KOPT-K1 (cell line): ENCODE measurements around the gene CLMN.

Source experiments
- H3K27ac ChIP-seq: fragments of 200-600 bp; sonication (generic); 2 replicates; pipeline ENCODE4 v1.5.1; 2016; ENCODE audit warnings: antibody characterized with exemption, mild to moderate bottlenecking, low read depth, low read length; ENCODE audit not compliant: poor library complexity, severe bottlenecking
- H3K36me3 ChIP-seq: fragments of 200-600 bp; sonication (generic); 2 replicates; pipeline ENCODE4 v1.5.1; 2017; ENCODE audit warnings: antibody characterized with exemption, mild to moderate bottlenecking, low read length, moderate library complexity; ENCODE audit not compliant: insufficient read depth
- H3K9me3 ChIP-seq: fragments of 200-600 bp; sonication (generic); 2 replicates; pipeline ENCODE4 v1.5.1; 2017; ENCODE audit warnings: antibody characterized with exemption, low read length, mild to moderate bottlenecking; ENCODE audit not compliant: insufficient read depth, poor library complexity, severe bottlenecking

CLMN gene

DNA sequence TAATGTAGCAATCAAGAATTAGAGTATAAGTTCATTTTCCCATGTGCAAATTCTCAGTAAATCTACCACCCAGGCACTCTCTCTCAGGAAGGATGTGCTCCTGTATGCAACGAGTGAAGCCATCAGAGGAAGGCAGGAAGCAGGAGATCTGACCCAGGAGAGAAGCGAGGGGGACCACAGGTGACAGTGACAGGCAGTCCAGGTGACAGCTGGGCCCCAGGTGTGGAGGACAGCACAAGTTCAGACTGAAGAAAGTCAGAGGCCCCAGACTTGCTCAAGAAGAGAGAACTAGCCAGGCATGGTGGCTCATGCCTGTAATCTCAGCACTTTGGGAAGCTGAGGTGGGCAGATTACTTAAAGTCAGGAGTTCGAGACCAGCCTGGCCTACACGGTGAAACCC, 13.8 kb downstream of the CLMN start:
- no peaks in the 10 kb centered on the region for H3K36me3 ChIP-seq
- no peaks in the 10 kb centered on the region for H3K9me3 ChIP-seq
- no peak overlapping the region for H3K27ac ChIP-seq

GRCh38 chr14:95305145-95305544, 14.6 kb downstream of the CLMN start:
- H3K9me3 ChIP-seq = no peaks in the 10 kb centered on the region
- no peaks in the 10 kb centered on the region for H3K36me3 ChIP-seq
- H3K27ac ChIP-seq = no peak overlapping the region

DNA sequence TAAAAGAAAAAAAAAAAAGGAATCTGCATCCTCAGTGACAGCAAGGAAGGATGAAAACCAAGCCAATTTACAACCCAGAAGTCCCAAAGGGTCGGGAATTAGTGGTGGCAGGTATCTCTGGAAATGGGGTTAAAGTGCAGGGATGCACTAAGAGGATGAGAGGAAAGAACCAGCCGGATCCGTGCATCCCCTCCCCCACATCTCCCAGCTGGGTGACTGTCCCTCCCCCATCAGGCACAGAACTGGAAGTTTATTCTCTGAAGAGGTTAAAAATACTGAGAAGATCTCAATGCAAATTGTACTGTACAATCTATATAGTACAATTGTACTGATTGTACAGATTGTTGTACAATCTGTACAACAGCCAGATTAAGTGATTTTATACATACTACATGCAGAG, 15.4 kb downstream of the CLMN start:
- Histone ChIP-seq H3K36me3 (no peaks in the 10 kb centered on the region), H3K27ac (no peak overlapping the region), H3K9me3 (no peaks in the 10 kb centered on the region)

DNA sequence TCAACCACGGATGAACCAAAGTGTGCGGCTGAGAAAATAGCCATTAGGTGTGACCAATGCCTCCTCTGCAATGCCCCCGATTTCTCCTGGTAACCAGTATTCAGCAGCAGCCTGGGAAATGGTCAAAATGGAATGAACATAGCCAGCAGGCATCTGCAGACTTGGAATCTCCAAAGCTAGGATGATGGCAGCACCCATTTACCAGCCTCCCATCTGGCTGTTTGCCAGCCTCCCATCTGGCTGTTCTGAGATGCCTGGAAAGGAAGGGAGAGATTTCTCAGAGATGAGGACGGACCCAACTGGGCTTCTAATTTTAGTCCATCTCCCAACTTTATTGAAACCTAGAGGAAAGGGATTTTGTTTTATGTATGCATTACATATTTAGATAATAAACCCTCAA, 16.2 kb downstream of the CLMN start:
- Histone ChIP-seq H3K36me3 (no peaks in the 10 kb centered on the region), H3K27ac (no peak overlapping the region), H3K9me3 (no peaks in the 10 kb centered on the region)

- Histone ChIP-seq H3K36me3 (no peaks in the 10 kb centered on the region), H3K9me3 (no peaks in the 10 kb centered on the region), H3K27ac (no peak overlapping the region)
Observed at GRCh38 chr14:95302667-95303506, 16.8 kb downstream of the CLMN start.

DNA sequence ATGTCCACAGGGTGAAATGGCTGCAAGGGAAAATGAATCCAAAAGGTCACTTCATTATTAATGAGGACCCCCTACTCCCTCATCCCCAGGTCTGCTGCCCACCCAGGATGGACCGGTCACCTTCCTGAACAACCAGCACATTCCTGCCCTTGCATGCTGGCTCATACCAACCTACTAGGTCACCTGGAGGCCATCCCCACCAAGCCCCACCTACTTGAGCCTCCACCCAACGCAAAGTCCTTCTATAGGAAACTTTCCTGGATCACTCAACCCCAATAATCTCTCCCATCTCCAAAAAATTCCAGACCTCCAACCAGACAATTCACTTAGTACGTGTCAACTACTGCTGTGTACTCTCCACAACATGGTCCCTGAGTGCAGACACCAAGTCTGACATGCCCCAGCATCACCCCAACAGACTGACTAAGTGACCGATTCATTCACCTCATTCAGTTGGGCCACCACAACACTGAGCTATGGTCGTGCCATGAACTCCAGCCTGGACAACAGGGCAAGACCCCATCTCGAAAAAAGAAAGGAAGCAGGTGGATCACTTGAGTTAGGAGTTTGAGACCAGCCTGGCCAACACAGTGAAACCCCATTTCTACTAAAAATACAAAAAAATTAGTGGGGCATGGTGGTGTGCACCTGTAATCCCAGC, 18.1 kb downstream of the CLMN start:
- no peaks in the 10 kb centered on the region for H3K9me3 ChIP-seq
- H3K36me3 ChIP-seq = no peaks in the 10 kb centered on the region
- no peak overlapping the region for H3K27ac ChIP-seq

- Histone ChIP-seq H3K9me3 (no peaks in the 10 kb centered on the region), H3K36me3 (no peaks in the 10 kb centered on the region), H3K27ac (no peak overlapping the region)
Observed at GRCh38 chr14:95300697-95301526, 18.8 kb downstream of the CLMN start.

DNA sequence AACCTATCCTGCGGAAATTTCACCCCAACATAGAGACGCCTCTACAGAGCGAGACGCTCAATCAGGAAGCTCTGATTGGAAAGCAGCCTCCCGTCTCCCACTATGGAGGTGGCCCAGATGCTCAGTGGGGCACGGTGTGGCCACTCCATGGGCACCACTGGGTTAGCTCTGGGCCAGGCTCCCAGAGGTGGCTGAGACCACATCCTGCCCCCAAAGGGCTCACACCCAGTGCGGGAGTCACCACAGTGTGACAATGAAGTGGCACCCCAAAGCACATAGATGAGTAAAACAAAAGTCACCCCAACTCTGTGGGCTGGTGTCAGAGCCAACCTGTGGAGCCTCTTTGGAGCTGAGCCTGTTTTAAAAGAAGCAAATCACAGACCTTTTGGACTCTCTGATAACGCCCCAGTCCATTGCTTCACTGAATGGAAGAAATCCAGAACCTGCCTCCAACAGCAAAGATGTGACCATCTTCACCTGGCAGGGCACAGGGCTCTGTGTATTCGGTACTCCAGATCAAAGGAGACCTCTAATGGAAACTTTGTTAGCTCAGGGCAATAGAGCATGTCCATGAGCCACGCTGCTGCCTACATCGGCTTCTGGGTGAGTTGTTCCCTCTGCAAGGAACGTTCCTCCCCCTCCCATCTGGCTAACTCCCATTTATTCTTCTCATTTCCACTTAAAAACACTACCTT, 19.6 kb downstream of the CLMN start:
- H3K36me3 ChIP-seq = no peaks in the 10 kb centered on the region
- H3K27ac ChIP-seq = no peak overlapping the region
- no peaks in the 10 kb centered on the region for H3K9me3 ChIP-seq

DNA sequence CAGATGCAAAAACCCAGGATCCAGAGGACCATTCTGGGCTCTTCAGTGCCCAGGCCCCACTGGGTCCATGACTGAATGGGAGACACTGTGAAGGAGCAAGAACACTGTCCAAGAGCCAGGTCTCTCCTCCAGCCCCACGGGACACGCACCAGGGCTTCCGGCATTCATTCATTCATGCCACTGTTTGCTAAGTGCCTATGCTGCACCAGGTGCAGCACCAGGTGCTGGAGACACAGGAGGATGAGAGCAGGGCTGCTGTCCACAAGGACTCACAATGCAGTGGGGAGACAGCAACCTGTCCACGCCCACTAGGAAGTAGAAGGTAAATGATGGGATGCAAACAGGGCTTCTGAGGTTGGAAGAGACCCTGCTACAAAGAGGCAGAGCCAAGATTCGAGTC, 20.4 kb downstream of the CLMN start:
- Histone ChIP-seq H3K9me3 (no peaks in the 10 kb centered on the region), H3K27ac (no peak overlapping the region), H3K36me3 (no peaks in the 10 kb centered on the region)

DNA sequence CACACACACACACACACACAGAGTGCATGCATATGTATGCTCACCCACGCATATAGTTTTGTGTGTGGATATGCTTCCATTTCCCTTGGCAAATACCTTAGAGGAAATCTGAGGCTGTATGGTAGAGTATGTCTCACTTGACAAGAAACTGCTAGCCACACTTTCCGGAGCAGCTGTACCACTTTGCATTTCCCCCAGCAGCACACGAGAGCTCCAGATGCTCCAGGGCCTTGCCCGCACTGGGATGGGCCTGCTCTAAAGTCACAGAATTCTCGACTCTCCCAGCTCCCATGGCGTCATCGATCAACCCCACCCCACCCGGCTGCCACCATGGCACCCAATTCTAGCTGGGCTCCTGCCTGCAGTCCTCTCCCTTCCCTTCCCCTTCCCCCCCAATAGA, 21.9 kb downstream of the CLMN start:
- Histone ChIP-seq H3K9me3 (no peaks in the 10 kb centered on the region), H3K36me3 (no peaks in the 10 kb centered on the region), H3K27ac (no peak overlapping the region)

DNA sequence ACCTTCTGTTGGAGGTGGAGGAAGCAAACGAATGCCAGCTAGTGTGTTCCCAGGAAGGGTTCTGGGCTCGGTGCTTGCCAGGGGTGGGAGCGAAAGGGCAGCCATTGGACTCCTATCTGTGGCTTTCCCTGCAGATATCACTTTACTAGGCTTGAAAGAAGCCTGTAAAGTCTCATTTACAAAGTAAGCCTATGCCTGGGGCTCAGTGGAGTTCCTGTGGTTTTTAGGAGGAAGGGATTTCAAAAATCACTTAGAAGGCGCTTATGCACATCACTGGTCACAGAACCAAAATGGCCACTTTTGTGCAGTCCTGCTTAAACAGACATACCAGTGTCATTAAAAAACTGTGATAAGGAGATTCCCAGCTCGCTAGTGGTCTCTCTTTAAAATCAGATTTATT, 22.7 kb downstream of the CLMN start:
- Histone ChIP-seq H3K9me3 (no peaks in the 10 kb centered on the region), H3K27ac (no peak overlapping the region), H3K36me3 (no peaks in the 10 kb centered on the region)

GRCh38 chr14:95295600-95296376, 23.9 kb downstream of the CLMN start:
- Histone ChIP-seq H3K27ac (no peak overlapping the region), H3K36me3 (no peaks in the 10 kb centered on the region)

GRCh38 chr14:95294834-95295599, 24.7 kb downstream of the CLMN start:
- no peak overlapping the region for H3K27ac ChIP-seq

More at GRCh38 chr14:95295600-95296376, 23.9 kb downstream of the CLMN start:
- no peaks in the 10 kb centered on the region for H3K9me3 ChIP-seq

DNA sequence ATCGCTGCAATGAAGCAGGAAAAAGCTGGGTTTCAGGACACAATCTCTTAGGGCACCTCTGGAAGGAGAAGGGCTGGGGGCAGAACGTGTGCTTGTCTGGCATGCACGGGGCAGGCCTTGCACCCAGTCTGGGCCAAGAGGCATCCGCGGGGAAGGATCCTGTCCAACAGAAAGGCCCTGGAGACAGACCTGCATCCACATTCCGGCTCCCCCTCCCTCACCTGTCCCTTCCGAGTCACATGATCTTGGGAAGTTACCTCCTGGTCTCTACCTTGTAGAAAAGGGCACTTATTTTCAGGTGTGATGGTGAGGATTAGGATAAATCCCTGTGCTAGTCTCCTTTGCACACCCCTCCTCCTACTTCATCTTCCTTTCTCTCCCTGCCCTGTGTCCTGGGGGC, 25.4 kb downstream of the CLMN start:
- H3K9me3 ChIP-seq = no peaks in the 10 kb centered on the region
- H3K36me3 ChIP-seq = no peaks in the 10 kb centered on the region
- no peak overlapping the region for H3K27ac ChIP-seq

More at GRCh38 chr14:95294834-95295599, 24.7 kb downstream of the CLMN start:
- Histone ChIP-seq H3K9me3 (no peaks in the 10 kb centered on the region), H3K36me3 (no peaks in the 10 kb centered on the region)
